Loucy (cell line): ENCODE data around the gene MYL12B.

ENCODE experiments used
- EZH2phosphoT487 ChIP-seq: fragments of 200-600 bp; IDR thresholded peaks from 2 replicates; pipeline ENCODE4 v1.6.1; 2018; ENCODE audit warnings: antibody characterized with exemption, mild to moderate bottlenecking, moderate library complexity, borderline replicate concordance
- TF ChIP-seq, protein P1 (sequence below): fragments of 200-600 bp; sonication (generic); conservative IDR thresholded peaks from 2 replicates; pipeline ENCODE4 v1.5.1; 2014; ENCODE audit warnings: mild to moderate bottlenecking, antibody characterized with exemption, low read length

DNA sequence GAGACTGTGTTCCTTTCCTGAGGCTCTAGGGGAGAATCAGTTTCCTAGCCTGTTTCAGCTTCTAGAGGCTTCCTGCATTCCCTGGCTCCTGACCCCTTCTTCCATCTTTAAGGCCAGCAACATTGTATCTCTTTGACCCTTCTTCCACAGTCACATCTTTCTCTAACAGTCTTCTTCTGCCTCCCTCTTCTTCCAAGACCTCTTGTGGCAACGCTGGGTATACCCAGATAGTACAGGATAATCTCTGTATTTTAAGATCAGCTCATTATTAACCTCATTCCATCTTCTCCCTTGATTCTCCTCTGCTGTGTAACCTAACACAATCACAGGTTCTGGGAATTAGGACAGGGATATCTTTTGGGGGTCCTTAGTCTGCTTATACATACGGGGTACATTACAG lies 23.2 kb upstream of the MYL12B start:
- TF ChIP-seq, protein P1, sequence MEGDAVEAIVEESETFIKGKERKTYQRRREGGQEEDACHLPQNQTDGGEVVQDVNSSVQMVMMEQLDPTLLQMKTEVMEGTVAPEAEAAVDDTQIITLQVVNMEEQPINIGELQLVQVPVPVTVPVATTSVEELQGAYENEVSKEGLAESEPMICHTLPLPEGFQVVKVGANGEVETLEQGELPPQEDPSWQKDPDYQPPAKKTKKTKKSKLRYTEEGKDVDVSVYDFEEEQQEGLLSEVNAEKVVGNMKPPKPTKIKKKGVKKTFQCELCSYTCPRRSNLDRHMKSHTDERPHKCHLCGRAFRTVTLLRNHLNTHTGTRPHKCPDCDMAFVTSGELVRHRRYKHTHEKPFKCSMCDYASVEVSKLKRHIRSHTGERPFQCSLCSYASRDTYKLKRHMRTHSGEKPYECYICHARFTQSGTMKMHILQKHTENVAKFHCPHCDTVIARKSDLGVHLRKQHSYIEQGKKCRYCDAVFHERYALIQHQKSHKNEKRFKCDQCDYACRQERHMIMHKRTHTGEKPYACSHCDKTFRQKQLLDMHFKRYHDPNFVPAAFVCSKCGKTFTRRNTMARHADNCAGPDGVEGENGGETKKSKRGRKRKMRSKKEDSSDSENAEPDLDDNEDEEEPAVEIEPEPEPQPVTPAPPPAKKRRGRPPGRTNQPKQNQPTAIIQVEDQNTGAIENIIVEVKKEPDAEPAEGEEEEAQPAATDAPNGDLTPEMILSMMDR = peak; percentile 56
- no peak for TF ChIP-seq EZH2phosphoT487
